Suprapubic skin (tissue), 4 donors: ENCODE results near the gene TMEM170A. TPM values are rescaled to one million over a fixed set of nuclear protein-coding genes. Genes with fewer than 3 reads are reported as not detected.

Experiments used
- DNase-seq, 2 donors: peaks; one replicate each; pipeline ENCODE4 v3.0.0-alpha.2; 2019; ENCODE audit warnings: low spot score in 2 of 2
- H3K27ac ChIP-seq: fragments of 200-600 bp; sonication (generic); one replicate; pipeline ENCODE4 v1.5.1; 2019
- H3K27me3 ChIP-seq: fragments of 200-600 bp; sonication (generic); one replicate; pipeline ENCODE4 v1.5.1; 2019
- H3K36me3 ChIP-seq: fragments of 200-600 bp; sonication (generic); one replicate; pipeline ENCODE4 v1.5.1; 2019
- H3K4me1 ChIP-seq: fragments of 200-600 bp; sonication (generic); one replicate; pipeline ENCODE4 v1.5.1; 2019
- H3K4me3 ChIP-seq: fragments of 200-600 bp; sonication (generic); one replicate; pipeline ENCODE4 v1.5.1; 2019; ENCODE audit warnings: mild to moderate bottlenecking
- H3K9me3 ChIP-seq: fragments of 200-600 bp; sonication (generic); one replicate; pipeline ENCODE4 v1.5.1; 2019
- EP300 ChIP-seq: sonication (generic); formaldehyde crosslinking; IDR thresholded peaks from one replicate; pipeline ENCODE4 v1.6.1; 2017; ENCODE audit warnings: antibody characterized with exemption
- POLR2A ChIP-seq, 2 donors: fragments of 450-650 bp; IDR thresholded peaks; one replicate each; pipeline ENCODE4 v1.6.1; 2017; ENCODE audit warnings: antibody characterized with exemption in 2 of 2, mild to moderate bottlenecking in 2 of 2, moderate library complexity in 2 of 2
- POLR2AphosphoS5 ChIP-seq, 3 donors: sonication (generic); formaldehyde crosslinking; IDR thresholded peaks; one replicate each; pipeline ENCODE4 v1.6.1; 2017; ENCODE audit warnings: antibody characterized with exemption in 3 of 3
- WGBS: methylation state at CpG from one replicate; pipeline ENCODE4 v1.1.5; 2018; 5-methylcytosine and 5-hydroxymethylcytosine counted together
- total RNA-seq, 4 donors: library from RNA; depleted of rRNA; stranded (reverse); fragments of >200 nt; gene quantifications; one replicate each; pipeline ENCODE4 v1.1.0, GENCODE V29; 2016
- TF ChIP-seq, protein P1 (sequence below), 2 donors: fragments of 200-600 bp in 1 of 2; fragments of 450-650 bp in 1 of 2; sonication (generic) in 1 of 2; IDR thresholded peaks; one replicate each; pipeline ENCODE4 v1.5.1; 2016 to 2019; ENCODE audit warnings: antibody characterized with exemption in 2 of 2, mild to moderate bottlenecking in 1 of 2, moderate library complexity in 1 of 2

The TMEM170A gene
- total RNA-seq, 4 donors from 2014 or later = 15.8 to 17.5 (median 16.5) TPM

DNA sequence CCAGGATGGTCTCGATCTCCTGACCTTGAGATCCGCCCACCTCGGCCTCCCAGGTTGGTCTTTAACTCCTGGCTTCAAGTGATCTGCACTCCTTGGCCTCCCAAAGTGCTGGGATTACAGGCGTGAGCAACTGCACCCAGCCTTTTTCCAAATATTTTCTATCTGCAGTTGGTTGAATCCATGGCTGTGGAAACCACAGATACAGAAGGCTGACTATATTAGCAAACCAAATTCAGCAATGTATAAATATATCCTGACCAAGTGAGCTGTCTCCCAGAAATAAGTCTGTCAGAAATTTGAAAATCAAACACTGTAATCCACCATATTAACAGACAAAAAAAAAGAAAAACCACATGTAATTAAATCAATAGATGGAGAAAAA is 40.8 kb downstream of the TMEM170A start:
- Histone ChIP-seq H3K27me3 (no peaks in the 10 kb centered on the region), H3K36me3 (no peaks in the 10 kb centered on the region), H3K4me1 (peaks cover 33% of the 10 kb centered on the region), H3K4me3 (no peak overlapping the region), H3K9me3 (no peaks in the 10 kb centered on the region), H3K27ac (no peak overlapping the region)
- 70% methylated on average over 4 of the region's 4 CpGs for WGBS
- no peak for DNase-seq
- no peak for TF ChIP-seq POLR2AphosphoS5 (IDR thresholded peaks at IDR 0.05)

DNA sequence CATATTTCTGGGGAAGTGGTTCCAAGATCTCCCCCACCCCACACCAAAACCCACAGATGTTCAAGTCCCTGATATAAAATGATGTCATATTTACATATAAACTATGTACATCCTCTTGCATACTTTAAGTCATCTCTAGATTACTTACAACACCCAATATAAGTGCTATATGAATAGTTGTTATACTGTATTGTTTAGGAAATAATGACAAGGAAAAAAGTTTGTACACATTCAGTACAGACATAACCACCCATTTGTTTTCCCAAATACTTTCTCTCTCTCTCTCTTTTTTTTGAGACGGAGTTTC is 42.7 kb downstream of the TMEM170A start:
- Histone ChIP-seq H3K27ac (no peak overlapping the region), H3K27me3 (no peaks in the 10 kb centered on the region), H3K4me3 (no peak overlapping the region), H3K36me3 (no peaks in the 10 kb centered on the region), H3K4me1 (peaks cover 33% of the 10 kb centered on the region), H3K9me3 (no peaks in the 10 kb centered on the region)
- 95% methylated on average over 1 of the region's 1 CpG for WGBS
- DNase-seq = no peak
- TF ChIP-seq POLR2A (IDR thresholded peaks at IDR 0.05) = no peak
- TF ChIP-seq POLR2AphosphoS5 (IDR thresholded peaks at IDR 0.05) = no peak
- TF ChIP-seq, protein P1, sequence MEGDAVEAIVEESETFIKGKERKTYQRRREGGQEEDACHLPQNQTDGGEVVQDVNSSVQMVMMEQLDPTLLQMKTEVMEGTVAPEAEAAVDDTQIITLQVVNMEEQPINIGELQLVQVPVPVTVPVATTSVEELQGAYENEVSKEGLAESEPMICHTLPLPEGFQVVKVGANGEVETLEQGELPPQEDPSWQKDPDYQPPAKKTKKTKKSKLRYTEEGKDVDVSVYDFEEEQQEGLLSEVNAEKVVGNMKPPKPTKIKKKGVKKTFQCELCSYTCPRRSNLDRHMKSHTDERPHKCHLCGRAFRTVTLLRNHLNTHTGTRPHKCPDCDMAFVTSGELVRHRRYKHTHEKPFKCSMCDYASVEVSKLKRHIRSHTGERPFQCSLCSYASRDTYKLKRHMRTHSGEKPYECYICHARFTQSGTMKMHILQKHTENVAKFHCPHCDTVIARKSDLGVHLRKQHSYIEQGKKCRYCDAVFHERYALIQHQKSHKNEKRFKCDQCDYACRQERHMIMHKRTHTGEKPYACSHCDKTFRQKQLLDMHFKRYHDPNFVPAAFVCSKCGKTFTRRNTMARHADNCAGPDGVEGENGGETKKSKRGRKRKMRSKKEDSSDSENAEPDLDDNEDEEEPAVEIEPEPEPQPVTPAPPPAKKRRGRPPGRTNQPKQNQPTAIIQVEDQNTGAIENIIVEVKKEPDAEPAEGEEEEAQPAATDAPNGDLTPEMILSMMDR (IDR thresholded peaks at IDR 0.05) = no peak
- TF ChIP-seq EP300 = no peak

DNA sequence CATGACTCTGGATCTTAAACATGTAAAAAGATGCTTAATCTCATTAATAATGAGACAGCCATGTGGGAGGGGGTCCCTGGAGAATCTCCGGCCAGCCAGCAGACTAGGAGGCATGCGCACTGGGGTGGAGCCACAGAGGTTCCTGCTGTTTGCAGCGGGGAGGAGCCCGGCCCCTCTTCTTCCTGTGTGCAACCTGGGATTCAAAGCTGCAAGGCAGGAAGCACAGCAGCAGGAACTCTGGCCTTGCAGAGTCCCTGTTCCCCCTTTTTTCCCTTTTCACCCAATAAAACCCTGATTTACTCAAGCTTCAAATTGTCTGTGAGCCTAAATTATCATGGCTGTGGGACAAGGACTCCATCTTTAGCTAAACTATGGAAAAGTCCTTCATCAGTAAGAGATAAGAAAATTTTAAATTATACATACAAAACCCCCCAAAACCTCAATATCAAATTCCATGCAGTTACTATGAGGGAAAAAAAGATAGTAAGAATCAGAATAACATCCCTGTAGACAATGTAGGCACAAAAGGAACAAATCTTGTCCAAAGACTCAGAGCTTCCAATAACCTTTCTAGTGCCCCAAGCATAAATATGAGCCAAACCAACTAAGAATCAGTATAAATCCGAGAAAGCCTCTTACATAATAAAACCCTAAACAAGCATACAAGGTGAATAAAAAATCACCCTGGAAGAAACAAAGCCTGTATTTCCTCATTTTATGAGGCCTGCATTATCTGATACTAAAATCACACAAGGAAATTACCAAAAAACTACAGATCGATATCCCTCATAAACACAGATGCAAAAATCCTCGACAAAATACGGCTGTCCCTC is 43.3 kb downstream of the TMEM170A start:
- Histone ChIP-seq H3K9me3 (no peaks in the 10 kb centered on the region), H3K27me3 (no peaks in the 10 kb centered on the region), H3K4me3 (no peak overlapping the region), H3K27ac (peak overlapping the region; percentile 40), H3K4me1 (peaks cover 28% of the 10 kb centered on the region), H3K36me3 (no peaks in the 10 kb centered on the region)
- peak; percentile 80 to 86 for DNase-seq
- TF ChIP-seq, protein P1 (IDR thresholded peaks at IDR 0.05) = no peak
- TF ChIP-seq POLR2AphosphoS5 (IDR thresholded peaks at IDR 0.05) (no peak), EP300 (no peak), POLR2A (IDR thresholded peaks at IDR 0.05) (no peak)
- 29% methylated on average over 8 of the region's 8 CpGs for WGBS

DNA sequence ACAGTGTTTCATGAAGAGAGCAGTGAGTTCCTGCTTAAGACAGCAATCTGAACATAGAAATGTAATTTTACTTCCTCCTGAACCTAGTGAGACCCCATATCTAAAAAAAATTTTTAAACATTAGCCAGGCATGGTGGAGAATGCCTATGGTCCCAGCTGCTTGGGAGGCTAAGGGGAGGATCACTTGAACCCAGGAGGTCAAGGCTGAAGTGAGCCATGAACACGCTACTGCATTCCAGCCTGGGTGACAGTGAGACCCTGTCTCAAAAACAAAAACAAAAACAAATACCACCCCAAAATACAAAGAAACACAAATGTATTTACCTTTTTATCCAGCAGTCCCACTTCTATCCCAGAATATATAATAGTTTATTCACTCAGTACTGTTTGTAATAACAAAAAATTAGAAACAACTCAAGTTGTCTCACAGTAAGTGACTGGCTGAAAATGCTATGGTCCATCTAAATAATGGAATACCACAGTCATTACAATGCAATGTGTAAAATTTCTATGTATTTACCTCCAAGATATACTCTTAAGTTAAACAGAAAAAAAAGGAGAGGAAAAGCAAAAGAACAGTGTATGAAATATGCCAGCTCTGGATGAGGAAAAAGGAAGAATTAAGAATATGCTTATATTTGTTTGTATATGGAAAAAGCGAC is 47.5 kb downstream of the TMEM170A start:
- TF ChIP-seq POLR2A (IDR thresholded peaks at IDR 0.05) (no peak), POLR2AphosphoS5 (IDR thresholded peaks at IDR 0.05) (no peak), EP300 (no peak)
- TF ChIP-seq, protein P1 (IDR thresholded peaks at IDR 0.05) = no peak
- peaks cover 6% of the 10 kb centered on the region for H3K36me3 ChIP-seq
- no peak overlapping the region for H3K27ac ChIP-seq
- DNase-seq = no peak
- no peak overlapping the region for H3K4me3 ChIP-seq
- H3K4me1 ChIP-seq = peaks cover 26% of the 10 kb centered on the region
- no peaks in the 10 kb centered on the region for H3K9me3 ChIP-seq
- 42% methylated on average over 2 of the region's 2 CpGs for WGBS
- no peaks in the 10 kb centered on the region for H3K27me3 ChIP-seq

DNA sequence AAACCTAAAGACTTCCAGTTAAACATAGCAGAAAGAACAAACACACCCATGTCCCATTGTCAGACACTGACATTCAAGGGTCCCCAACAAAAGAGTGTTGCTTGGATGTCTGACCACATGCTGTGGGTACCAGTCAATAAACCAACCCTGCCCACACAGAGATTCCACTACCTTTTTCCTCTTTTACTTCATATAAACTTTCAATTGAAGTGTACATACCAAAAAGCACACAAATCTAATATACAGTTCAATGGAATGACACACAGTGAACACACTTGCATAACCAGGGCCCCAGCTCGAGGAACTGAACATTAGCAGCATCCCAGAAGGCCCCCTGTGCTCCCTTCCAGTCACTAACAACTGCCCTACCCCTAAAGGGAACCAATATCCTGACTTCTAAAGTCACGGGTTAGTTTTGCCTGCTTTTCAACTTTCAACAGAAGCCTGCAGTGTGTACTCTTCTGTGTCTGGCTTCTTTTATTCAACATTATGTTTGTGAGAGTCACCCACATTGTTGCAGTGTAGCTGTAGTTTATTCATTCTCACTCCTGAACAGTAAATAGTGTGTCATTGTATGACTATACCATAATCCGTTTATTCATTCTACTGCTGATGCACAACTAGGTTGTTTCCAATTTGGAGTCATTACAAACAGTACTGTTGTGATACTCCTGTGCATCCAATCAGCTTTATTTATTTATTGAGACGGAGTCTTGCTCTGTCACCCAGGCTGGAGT is 49.2 kb downstream of the TMEM170A start:
- no peak overlapping the region for H3K4me3 ChIP-seq
- DNase-seq = no peak
- 78% methylated on average over 4 of the region's 4 CpGs for WGBS
- H3K4me1 ChIP-seq = peaks cover 12% of the 10 kb centered on the region
- H3K36me3 ChIP-seq = peaks cover 22% of the 10 kb centered on the region
- no peak overlapping the region for H3K27ac ChIP-seq
- TF ChIP-seq, protein P1 (IDR thresholded peaks at IDR 0.05) = no peak
- TF ChIP-seq POLR2AphosphoS5 (IDR thresholded peaks at IDR 0.05) (no peak), POLR2A (IDR thresholded peaks at IDR 0.05) (no peak), EP300 (no peak)
- H3K27me3 ChIP-seq = no peaks in the 10 kb centered on the region
- no peaks in the 10 kb centered on the region for H3K9me3 ChIP-seq
